HepG2 (cell line): ENCODE results near the gene CXXC5. TPM values are rescaled to one million over a fixed set of nuclear protein-coding genes. Genes with fewer than 3 reads are reported as not detected.

Experiments
- FIP1L1 ChIP-seq: fragments of 200-400 bp; formaldehyde crosslinking; IDR thresholded peaks from 2 replicates; pipeline ENCODE4 v1.6.1; 2018; ENCODE audit warnings: low read depth, mild to moderate bottlenecking, low read length, moderate library complexity, borderline replicate concordance; ENCODE audit not compliant: insufficient read depth
- GABPB1 ChIP-seq: IDR thresholded peaks from 2 replicates; pipeline ENCODE4 v1.6.1; 2016; ENCODE audit warnings: mild to moderate bottlenecking, missing genetic modification reagents, moderate library complexity, missing compliant biosample characterization
- KDM2A ChIP-seq: sonication (generic); formaldehyde crosslinking; IDR thresholded peaks from 2 replicates; pipeline ENCODE4 v1.4.0; 2020; ENCODE audit warnings: low read depth, missing genetic modification reagents, borderline replicate concordance
- KLF16 ChIP-seq, 2 experiments: sonication (generic) in 1 of 2; formaldehyde crosslinking in 1 of 2; IDR thresholded peaks; 2 replicates each; pipeline versions ENCODE4 v1.6.1 to v1.8.0; 2016 to 2023; ENCODE audit warnings: missing genetic modification reagents in 2 of 2, missing compliant biosample characterization in 1 of 2
- NCOA5 ChIP-seq: sonication (generic); formaldehyde crosslinking; IDR thresholded peaks from 2 replicates; pipeline ENCODE4 v1.4.0; 2020; ENCODE audit warnings: missing genetic modification reagents
- ONECUT2 ChIP-seq: sonication (generic); formaldehyde crosslinking; IDR thresholded peaks from 2 replicates; pipeline ENCODE4 v1.4.0; 2020; ENCODE audit warnings: missing genetic modification reagents
- SMAD1 ChIP-seq: sonication (generic); formaldehyde crosslinking; IDR thresholded peaks from 2 replicates; pipeline ENCODE4 v1.4.0; 2020; ENCODE audit warnings: missing genetic modification reagents, low read depth, mild to moderate bottlenecking, borderline replicate concordance
- SOX13 ChIP-seq, 3 experiments: fragments of 450-650 bp in 1 of 3; sonication (generic) in 1 of 3; formaldehyde crosslinking in 1 of 3; IDR thresholded peaks in 2 of 3; conservative IDR thresholded peaks in 1 of 3; 2 replicates each; pipeline versions ENCODE4 v1.5.0 to v1.6.1; 2016 to 2020; ENCODE audit warnings: antibody characterized with exemption in 1 of 3, mild to moderate bottlenecking in 1 of 3, missing compliant biosample characterization in 1 of 3, missing genetic modification reagents in 1 of 3, moderate library complexity in 1 of 3
- SRY ChIP-seq: sonication (generic); formaldehyde crosslinking; IDR thresholded peaks from 2 replicates; pipeline ENCODE4 v1.8.0; 2022; ENCODE audit warnings: mild to moderate bottlenecking, missing genetic modification reagents
- ZEB1 ChIP-seq: IDR thresholded peaks from 2 replicates; pipeline ENCODE4 v1.6.1; 2012; ENCODE audit warnings: mild to moderate bottlenecking, low read depth, inconsistent platforms; ENCODE audit not compliant: insufficient replicate concordance
- ZNF205 ChIP-seq: IDR thresholded peaks from 2 replicates; pipeline ENCODE4 v1.6.1; 2018; ENCODE audit warnings: missing biosample characterization, missing genetic modification reagents
- ZNF224 ChIP-seq: sonication (generic); formaldehyde crosslinking; IDR thresholded peaks from 2 replicates; pipeline ENCODE4 v1.5.0; 2020; ENCODE audit warnings: mild to moderate bottlenecking, missing genetic modification reagents
- ZNF292 ChIP-seq: sonication (generic); formaldehyde crosslinking; IDR thresholded peaks from 2 replicates; pipeline ENCODE4 v1.8.1; 2022; ENCODE audit warnings: mild to moderate bottlenecking, low read depth, missing genetic modification reagents, borderline replicate concordance
- ZNF3 ChIP-seq: IDR thresholded peaks from 2 replicates; pipeline ENCODE4 v1.7.0; 2017; ENCODE audit warnings: inconsistent platforms
- ZNF335 ChIP-seq: sonication (generic); formaldehyde crosslinking; IDR thresholded peaks from 2 replicates; pipeline ENCODE4 v1.4.0; 2020; ENCODE audit warnings: missing genetic modification reagents
- ZNF724P ChIP-seq: sonication (generic); formaldehyde crosslinking; IDR thresholded peaks from 2 replicates; pipeline ENCODE4 v1.8.0; 2022; ENCODE audit warnings: missing genetic modification reagents, borderline replicate concordance
- polyA plus RNA-seq, 8 experiments: library from polyadenylated mRNA; depleted of rRNA in 3 of 8; stranded (reverse) in 7 of 8; unstranded in 1 of 8; fragments of >200 nt; fragmentation: Illumina TruSeq in 4 of 8; extraction: Trizol in 4 of 8; gene quantifications; 2 replicates each; pipeline versions ENCODE4 v1.2.1 to v1.2.3, GENCODE V29; 2011 to 2016; ENCODE audit warnings: low read depth in 4 of 8, missing spikeins in 1 of 8, mixed read lengths in 1 of 8; ENCODE audit not compliant: insufficient read depth in 1 of 8
- total RNA-seq, 5 experiments: library from RNA; depleted of rRNA; stranded (reverse); fragments of >200 nt; fragmentation: Illumina TruSeq; extraction: Trizol; gene quantifications; 2 replicates each; pipeline ENCODE4 v1.2.3, GENCODE V29; 2016; ENCODE audit warnings: low read depth in 1 of 5
- TF ChIP-seq, protein P1 (sequence below): sonication (generic); formaldehyde crosslinking; IDR thresholded peaks from 2 replicates; pipeline ENCODE4 v1.5.0; 2020; ENCODE audit warnings: mild to moderate bottlenecking, missing genetic modification reagents, borderline replicate concordance
- TF ChIP-seq, protein P2 (sequence below): IDR thresholded peaks from 2 replicates; pipeline ENCODE4 v1.6.1; 2016; ENCODE audit warnings: missing genetic modification reagents, missing compliant biosample characterization
- TF ChIP-seq, protein P3 (sequence below): sonication (generic); formaldehyde crosslinking; IDR thresholded peaks from 2 replicates; pipeline ENCODE4 v1.5.0; 2020; ENCODE audit warnings: missing genetic modification reagents
- TF ChIP-seq, protein P4 (sequence below): sonication (generic); formaldehyde crosslinking; IDR thresholded peaks from 2 replicates; pipeline ENCODE4 v1.4.0; 2020; ENCODE audit warnings: mild to moderate bottlenecking, missing genetic modification reagents

CXXC5 gene
- total and polyA plus RNA-seq, 2 of the 13 experiments (the other 11 are each of a cell fraction or from before 2014, with no cell fraction given): 32.3 to 33.0 TPM

- TF ChIP-seq, protein P1, sequence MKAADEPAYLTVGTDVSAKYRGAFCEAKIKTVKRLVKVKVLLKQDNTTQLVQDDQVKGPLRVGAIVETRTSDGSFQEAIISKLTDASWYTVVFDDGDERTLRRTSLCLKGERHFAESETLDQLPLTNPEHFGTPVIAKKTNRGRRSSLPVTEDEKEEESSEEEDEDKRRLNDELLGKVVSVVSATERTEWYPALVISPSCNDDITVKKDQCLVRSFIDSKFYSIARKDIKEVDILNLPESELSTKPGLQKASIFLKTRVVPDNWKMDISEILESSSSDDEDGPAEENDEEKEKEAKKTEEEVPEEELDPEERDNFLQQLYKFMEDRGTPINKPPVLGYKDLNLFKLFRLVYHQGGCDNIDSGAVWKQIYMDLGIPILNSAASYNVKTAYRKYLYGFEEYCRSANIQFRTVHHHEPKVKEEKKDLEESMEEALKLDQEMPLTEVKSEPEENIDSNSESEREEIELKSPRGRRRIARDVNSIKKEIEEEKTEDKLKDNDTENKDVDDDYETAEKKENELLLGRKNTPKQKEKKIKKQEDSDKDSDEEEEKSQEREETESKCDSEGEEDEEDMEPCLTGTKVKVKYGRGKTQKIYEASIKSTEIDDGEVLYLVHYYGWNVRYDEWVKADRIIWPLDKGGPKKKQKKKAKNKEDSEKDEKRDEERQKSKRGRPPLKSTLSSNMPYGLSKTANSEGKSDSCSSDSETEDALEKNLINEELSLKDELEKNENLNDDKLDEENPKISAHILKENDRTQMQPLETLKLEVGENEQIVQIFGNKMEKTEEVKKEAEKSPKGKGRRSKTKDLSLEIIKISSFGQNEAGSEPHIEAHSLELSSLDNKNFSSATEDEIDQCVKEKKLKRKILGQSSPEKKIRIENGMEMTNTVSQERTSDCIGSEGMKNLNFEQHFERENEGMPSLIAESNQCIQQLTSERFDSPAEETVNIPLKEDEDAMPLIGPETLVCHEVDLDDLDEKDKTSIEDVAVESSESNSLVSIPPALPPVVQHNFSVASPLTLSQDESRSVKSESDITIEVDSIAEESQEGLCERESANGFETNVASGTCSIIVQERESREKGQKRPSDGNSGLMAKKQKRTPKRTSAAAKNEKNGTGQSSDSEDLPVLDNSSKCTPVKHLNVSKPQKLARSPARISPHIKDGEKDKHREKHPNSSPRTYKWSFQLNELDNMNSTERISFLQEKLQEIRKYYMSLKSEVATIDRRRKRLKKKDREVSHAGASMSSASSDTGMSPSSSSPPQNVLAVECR (CRISPR knock-in tag): peak; percentile 50; the same call in 1 of the 2 replicates
- TF ChIP-seq FIP1L1 (no peak), SRY (CRISPR knock-in tag) (peak; percentile 74; the same call in 1 of the 2 replicates), SOX13 (IDR thresholded peaks at IDR 0.05) (no peak), SOX13 (CRISPR knock-in tag; conservative IDR thresholded peaks at IDR 0.05 in 1 of 2, IDR thresholded peaks at IDR 0.05 in 1 of 2) (peak in 1 of 2 experiments; percentile 28; a peak in 2 of 4 replicates), ZEB1 (peak; percentile 9), ONECUT2 (CRISPR knock-in tag) (no peak), ZNF3 (CRISPR knock-in tag) (no peak), ZNF724P (no peak), GABPB1 (CRISPR knock-in tag) (peak; percentile 66; the same call in 1 of the 2 replicates), NCOA5 (CRISPR knock-in tag) (no peak), KDM2A (CRISPR knock-in tag) (peak; percentile 71; the same call in 1 of the 2 replicates), KLF16 (CRISPR knock-in tag; IDR thresholded peaks at IDR 0.05) (0 out of 4 replicates have a peak, but pooled peaks of 1 of the 2 experiments have one; percentile 33), ZNF292 (CRISPR knock-in tag) (peak; percentile 63; the same call in 1 of the 2 replicates), SMAD1 (CRISPR knock-in tag) (peak; percentile 86; the same call in 1 of the 2 replicates), ZNF205 (CRISPR knock-in tag) (peak; percentile 50; the same call in 1 of the 2 replicates), ZNF224 (CRISPR knock-in tag) (no peak), ZNF335 (CRISPR knock-in tag) (no peak)
- TF ChIP-seq, protein P2, sequence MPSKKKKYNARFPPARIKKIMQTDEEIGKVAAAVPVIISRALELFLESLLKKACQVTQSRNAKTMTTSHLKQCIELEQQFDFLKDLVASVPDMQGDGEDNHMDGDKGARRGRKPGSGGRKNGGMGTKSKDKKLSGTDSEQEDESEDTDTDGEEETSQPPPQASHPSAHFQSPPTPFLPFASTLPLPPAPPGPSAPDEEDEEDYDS: 0 out of 2 replicates have a peak, but pooled peaks have one; percentile 7
- TF ChIP-seq, protein P3, sequence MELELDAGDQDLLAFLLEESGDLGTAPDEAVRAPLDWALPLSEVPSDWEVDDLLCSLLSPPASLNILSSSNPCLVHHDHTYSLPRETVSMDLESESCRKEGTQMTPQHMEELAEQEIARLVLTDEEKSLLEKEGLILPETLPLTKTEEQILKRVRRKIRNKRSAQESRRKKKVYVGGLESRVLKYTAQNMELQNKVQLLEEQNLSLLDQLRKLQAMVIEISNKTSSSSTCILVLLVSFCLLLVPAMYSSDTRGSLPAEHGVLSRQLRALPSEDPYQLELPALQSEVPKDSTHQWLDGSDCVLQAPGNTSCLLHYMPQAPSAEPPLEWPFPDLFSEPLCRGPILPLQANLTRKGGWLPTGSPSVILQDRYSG (CRISPR knock-in tag): no peak
- TF ChIP-seq, protein P4, sequence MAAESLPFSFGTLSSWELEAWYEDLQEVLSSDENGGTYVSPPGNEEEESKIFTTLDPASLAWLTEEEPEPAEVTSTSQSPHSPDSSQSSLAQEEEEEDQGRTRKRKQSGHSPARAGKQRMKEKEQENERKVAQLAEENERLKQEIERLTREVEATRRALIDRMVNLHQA (CRISPR knock-in tag): no peak
- TF ChIP-seq, all 625 proteins: peak for 172
Observed at GRCh38 chr5:139696894-139697658, 48.9 kb downstream of the CXXC5 start (continued).
